Activated T-cell treated with anti-CD3 and anti-CD28 coated beads, Interleukin-2, amount 50 U/mL, for 4 hours (primary cell): Measurements from ENCODE around the gene KCNIP2. TPM values are rescaled to one million over a fixed set of nuclear protein-coding genes. Genes with fewer than 3 reads are reported as not detected.

Experiments
- ATAC-seq, 2 donors: fragments of 200-7000 bp; cut with Tn5 transposase; one replicate each; pipeline ENCODE4 v1.10.0; 2021
- DNase-seq: peaks from one replicate; pipeline ENCODE4 v3.0.0-alpha.2; 2020
- H3K27me3 Mint-ChIP-seq: one replicate; pipeline ENCODE4 v1.8.0; 2021; ENCODE audit warnings: low read depth, mixed read lengths
- H3K36me3 Mint-ChIP-seq: one replicate; pipeline ENCODE4 v1.8.0; 2022; ENCODE audit warnings: mixed read lengths; ENCODE audit not compliant: insufficient read depth
- H3K4me1 Mint-ChIP-seq: one replicate; pipeline ENCODE4 v1.8.0; 2021; ENCODE audit warnings: low read depth, mixed read lengths
- H3K4me3 Mint-ChIP-seq: one replicate; pipeline ENCODE4 v1.8.0; 2021; ENCODE audit warnings: mild to moderate bottlenecking, moderate library complexity, mixed read lengths
- H3K9me3 Mint-ChIP-seq: one replicate; pipeline ENCODE4 v1.8.0; 2021; ENCODE audit warnings: mixed read lengths
- total RNA-seq, 3 donors: library from RNA; stranded (reverse); gene quantifications; one replicate each; pipeline ENCODE4 v1.2.1, GENCODE V29; 2021

Gene KCNIP2
- total RNA-seq, result under 1 TPM; 0.23 to 0.63 (median 0.37) TPM

- peak within 1 kb of the TSS; percentile 67 for H3K4me3 Mint-ChIP-seq
- DNase-seq, result peak; percentile 67
- peaks cover 13% of the 10 kb centered on the region for H3K36me3 Mint-ChIP-seq
- no peaks in the 10 kb centered on the region for H3K27me3 Mint-ChIP-seq
- H3K9me3 Mint-ChIP-seq, result no peaks in the 10 kb centered on the region
- H3K4me1 Mint-ChIP-seq, result peaks cover 49% of the 10 kb centered on the region
- peak; percentile 59 to 68 for ATAC-seq
Observed at GRCh38 chr10:101843032-101844021, at the start of gene KCNIP2. KCNIP2 (minus strand) TSS chr10:101843800; CDS start chr10:101843568, 232 bp downstream.

GRCh38 chr10:101892782-101893391 is 49.3 kb upstream of the KCNIP2 start:
- peaks cover 10% of the 10 kb centered on the region for H3K4me1 Mint-ChIP-seq

GRCh38 chr10:101889256-101890210 is 45.9 kb upstream of the KCNIP2 start:
- Mint-ChIP-seq H3K4me3 (no peak overlapping the region), H3K36me3 (peaks cover 18% of the 10 kb centered on the region), H3K4me1 (peaks cover 3% of the 10 kb centered on the region), H3K9me3 (no peaks in the 10 kb centered on the region), H3K27me3 (no peaks in the 10 kb centered on the region)
- DNase-seq, result peak; percentile 63
- ATAC-seq, result peak in 1 of 2 donors; percentile 50

More at GRCh38 chr10:101892782-101893391, 49.3 kb upstream of the KCNIP2 start:
- no peak for DNase-seq
- ATAC-seq, result no peak
- Mint-ChIP-seq H3K4me3 (no peak overlapping the region), H3K9me3 (no peaks in the 10 kb centered on the region), H3K36me3 (peaks cover 4% of the 10 kb centered on the region), H3K27me3 (no peaks in the 10 kb centered on the region)

GRCh38 chr10:101888251-101888949 is 44.8 kb upstream of the KCNIP2 start:
- Mint-ChIP-seq H3K27me3 (no peaks in the 10 kb centered on the region), H3K4me3 (no peak overlapping the region), H3K4me1 (peaks cover 3% of the 10 kb centered on the region), H3K9me3 (no peaks in the 10 kb centered on the region), H3K36me3 (peaks cover 18% of the 10 kb centered on the region)
- DNase-seq, result no peak
- ATAC-seq, result no peak

- ATAC-seq (no peak), DNase-seq (no peak)
- H3K27me3 Mint-ChIP-seq, result no peaks in the 10 kb centered on the region
- no peak overlapping the region for H3K4me3 Mint-ChIP-seq
- H3K4me1 Mint-ChIP-seq, result peaks cover 3% of the 10 kb centered on the region
- H3K9me3 Mint-ChIP-seq, result no peaks in the 10 kb centered on the region
- peaks cover 18% of the 10 kb centered on the region for H3K36me3 Mint-ChIP-seq
Observed at GRCh38 chr10:101887775-101888174, 44.2 kb upstream of the KCNIP2 start.

GRCh38 chr10:101886521-101887312 is 43.1 kb upstream of the KCNIP2 start:
- ATAC-seq, result no peak
- H3K4me3 Mint-ChIP-seq, result no peak overlapping the region
- H3K4me1 Mint-ChIP-seq, result peaks cover 3% of the 10 kb centered on the region
- H3K27me3 Mint-ChIP-seq, result no peaks in the 10 kb centered on the region
- DNase-seq, result no peak
- H3K9me3 Mint-ChIP-seq, result no peaks in the 10 kb centered on the region
- H3K36me3 Mint-ChIP-seq, result peaks cover 18% of the 10 kb centered on the region

GRCh38 chr10:101881036-101881774 is 37.6 kb upstream of the KCNIP2 start:
- Mint-ChIP-seq H3K36me3 (peaks cover 23% of the 10 kb centered on the region), H3K4me3 (no peak overlapping the region), H3K4me1 (peaks cover 3% of the 10 kb centered on the region), H3K27me3 (no peaks in the 10 kb centered on the region), H3K9me3 (no peaks in the 10 kb centered on the region)
- DNase-seq (no peak), ATAC-seq (no peak)

- DNase-seq (no peak), ATAC-seq (no peak)
- peaks cover 10% of the 10 kb centered on the region for H3K4me1 Mint-ChIP-seq
- no peaks in the 10 kb centered on the region for H3K9me3 Mint-ChIP-seq
- no peak overlapping the region for H3K4me3 Mint-ChIP-seq
- peaks cover 19% of the 10 kb centered on the region for H3K36me3 Mint-ChIP-seq
- H3K27me3 Mint-ChIP-seq, result no peaks in the 10 kb centered on the region
Observed at GRCh38 chr10:101880232-101880573, 36.6 kb upstream of the KCNIP2 start.

GRCh38 chr10:101879456-101880231 is 36.0 kb upstream of the KCNIP2 start:
- ATAC-seq (no peak), DNase-seq (no peak)
- peaks cover 13% of the 10 kb centered on the region for H3K4me1 Mint-ChIP-seq
- peaks cover 16% of the 10 kb centered on the region for H3K36me3 Mint-ChIP-seq
- H3K27me3 Mint-ChIP-seq, result no peaks in the 10 kb centered on the region
- H3K4me3 Mint-ChIP-seq, result no peak overlapping the region
- H3K9me3 Mint-ChIP-seq, result no peaks in the 10 kb centered on the region

GRCh38 chr10:101878869-101879268 is 35.3 kb upstream of the KCNIP2 start:
- ATAC-seq, result no peak
- no peaks in the 10 kb centered on the region for H3K27me3 Mint-ChIP-seq
- H3K36me3 Mint-ChIP-seq, result peaks cover 16% of the 10 kb centered on the region
- no peak for DNase-seq
- H3K9me3 Mint-ChIP-seq, result no peaks in the 10 kb centered on the region
- peaks cover 14% of the 10 kb centered on the region for H3K4me1 Mint-ChIP-seq
- no peak overlapping the region for H3K4me3 Mint-ChIP-seq

GRCh38 chr10:101875068-101875688 is 31.6 kb upstream of the KCNIP2 start:
- ATAC-seq (no peak), DNase-seq (no peak)
- peaks cover 16% of the 10 kb centered on the region for H3K36me3 Mint-ChIP-seq
- H3K4me1 Mint-ChIP-seq, result peaks cover 14% of the 10 kb centered on the region
- H3K4me3 Mint-ChIP-seq, result no peak overlapping the region
- H3K9me3 Mint-ChIP-seq, result no peaks in the 10 kb centered on the region
- no peaks in the 10 kb centered on the region for H3K27me3 Mint-ChIP-seq
